22Rv1 (cell line): Measurements from ENCODE around the gene PRSS21.

Experiments
- CTCF ChIP-seq: fragments of 450-650 bp; IDR thresholded peaks from 2 replicates; pipeline ENCODE4 v1.5.1; 2017; ENCODE audit warnings: mild to moderate bottlenecking
- ZFX ChIP-seq: fragments of 450-650 bp; IDR thresholded peaks from 2 replicates; pipeline ENCODE4 v1.6.1; 2017; ENCODE audit warnings: antibody characterized with exemption, borderline replicate concordance

- TF ChIP-seq CTCF, result no peak
- no peak for TF ChIP-seq ZFX
Observed at GRCh38 chr16:2828876-2829430, 11.9 kb downstream of the PRSS21 start.
